DND-41 (cell line): ENCODE measurements around the gene FOXN3.
A peak's percentile ranks its signal among the peaks of the same experiment; 100 is the strongest.

ENCODE experiments used
- ATAC-seq: fragments of 200-7000 bp; cut with Tn5 transposase; 3 replicates; pipeline ENCODE4 v1.9.1; 2021; ENCODE audit warnings: low read depth; ENCODE audit not compliant: insufficient read depth
- DNase-seq: peaks from one replicate; pipeline ENCODE4 v3.0.0-alpha.2; 2020
- H2AFZ ChIP-seq: 2 replicates; pipeline ENCODE4 v1.6.0; 2012; ENCODE audit warnings: low read depth, low read length
- H3K27ac ChIP-seq: 2 replicates; pipeline ENCODE4 v1.5.1; 2012; ENCODE audit warnings: low read length, inconsistent platforms
- H3K27me3 ChIP-seq: fragments of 200-600 bp; sonication (generic); 2 replicates; pipeline ENCODE4 v1.6.0; 2012; ENCODE audit warnings: low read length, mild to moderate bottlenecking, inconsistent platforms; ENCODE audit not compliant: insufficient read depth, poor library complexity
- H3K36me3 ChIP-seq: 2 replicates; pipeline ENCODE4 v1.5.1; 2012; ENCODE audit warnings: low read length, inconsistent platforms; ENCODE audit not compliant: insufficient read depth
- H3K4me1 ChIP-seq: 2 replicates; pipeline ENCODE4 v1.5.1; 2012; ENCODE audit warnings: mild to moderate bottlenecking, low read length; ENCODE audit not compliant: insufficient read depth
- H3K4me2 ChIP-seq: 2 replicates; pipeline ENCODE4 v1.6.0; 2012; ENCODE audit warnings: mild to moderate bottlenecking, moderate library complexity, low read length, inconsistent platforms; ENCODE audit not compliant: insufficient read depth
- H3K4me3 ChIP-seq, 2 experiments: fragments of 200-600 bp in 1 of 2; shearing (Covaris generic) in 1 of 2; 2 replicates each; pipeline ENCODE4 v1.5.1; 2012 to 2016; ENCODE audit warnings: inconsistent platforms in 2 of 2, low read length in 2 of 2, mild to moderate bottlenecking in 2 of 2, low read depth in 1 of 2, moderate library complexity in 1 of 2
- H3K79me2 ChIP-seq: 2 replicates; pipeline ENCODE4 v1.6.0; 2012; ENCODE audit warnings: low read length, inconsistent platforms; ENCODE audit not compliant: insufficient read depth
- H3K9ac ChIP-seq: 2 replicates; pipeline ENCODE4 v1.6.0; 2012; ENCODE audit warnings: low read depth, mild to moderate bottlenecking, inconsistent platforms, low read length, moderate library complexity
- H3K9me3 ChIP-seq: 2 replicates; pipeline ENCODE4 v1.5.1; 2012; ENCODE audit warnings: low read length, moderate library complexity, mild to moderate bottlenecking, inconsistent platforms; ENCODE audit not compliant: insufficient read depth, severe bottlenecking
- H4K20me1 ChIP-seq: 2 replicates; pipeline ENCODE4 v1.6.0; 2012; ENCODE audit warnings: low read length; ENCODE audit not compliant: insufficient read depth
- CTCF ChIP-seq: IDR thresholded peaks from 2 replicates; pipeline ENCODE4 v1.5.1; 2012; ENCODE audit warnings: borderline replicate concordance, low read length, moderate library complexity, mild to moderate bottlenecking; ENCODE audit not compliant: poor library complexity, severe bottlenecking; ENCODE audit errors: extremely low read depth
- EZH2 ChIP-seq: IDR thresholded peaks from 3 replicates; pipeline ENCODE4 v1.6.1; 2012; ENCODE audit warnings: borderline replicate concordance, low read depth, mild to moderate bottlenecking, moderate library complexity, low read length, inconsistent platforms; ENCODE audit not compliant: severe bottlenecking

FOXN3 gene

GRCh38 chr14:89447182-89447944, 30.3 kb upstream of the FOXN3 start:
- DNase-seq: no peak

GRCh38 chr14:89445273-89445973, 28.4 kb upstream of the FOXN3 start:
- Histone ChIP-seq H3K4me3 (no peak overlapping the region), H3K9me3 (no peaks in the 10 kb centered on the region), H3K79me2 (no peaks in the 10 kb centered on the region), H3K27me3 (no peaks in the 10 kb centered on the region), H3K36me3 (no peaks in the 10 kb centered on the region), H4K20me1 (no peaks in the 10 kb centered on the region), H3K27ac (peak overlapping the region; percentile 30; the same call in 1 of the 2 replicates), H2AFZ (no peak overlapping the region), H3K4me1 (no peaks in the 10 kb centered on the region), H3K9ac (no peak overlapping the region), H3K4me2 (no peak overlapping the region)
- ATAC-seq: peak; percentile 76
- peak; percentile 25 for DNase-seq
- TF ChIP-seq CTCF (no peak), EZH2 (no peak)

More at GRCh38 chr14:89447182-89447944, 30.3 kb upstream of the FOXN3 start:
- H3K4me1 ChIP-seq: no peaks in the 10 kb centered on the region
- H3K4me3 ChIP-seq: no peak overlapping the region
- no peak for ATAC-seq
- no peaks in the 10 kb centered on the region for H4K20me1 ChIP-seq
- H3K9ac ChIP-seq: no peak overlapping the region
- H3K36me3 ChIP-seq: no peaks in the 10 kb centered on the region
- H3K4me2 ChIP-seq: no peak overlapping the region
- no peaks in the 10 kb centered on the region for H3K9me3 ChIP-seq
- no peaks in the 10 kb centered on the region for H3K79me2 ChIP-seq
- no peak overlapping the region for H3K27ac ChIP-seq
- H2AFZ ChIP-seq: no peak overlapping the region
- TF ChIP-seq EZH2 (no peak), CTCF (no peak)
- no peaks in the 10 kb centered on the region for H3K27me3 ChIP-seq

GRCh38 chr14:89444516-89445125, 27.6 kb upstream of the FOXN3 start:
- TF ChIP-seq EZH2: no peak
- TF ChIP-seq CTCF: no peak
- Histone ChIP-seq H3K4me2 (no peak overlapping the region), H4K20me1 (no peaks in the 10 kb centered on the region), H3K27me3 (no peaks in the 10 kb centered on the region), H3K9me3 (no peaks in the 10 kb centered on the region), H3K79me2 (no peaks in the 10 kb centered on the region), H3K36me3 (no peaks in the 10 kb centered on the region), H3K9ac (no peak overlapping the region), H3K27ac (no peak overlapping the region), H3K4me1 (no peaks in the 10 kb centered on the region), H2AFZ (no peak overlapping the region), H3K4me3 (no peak overlapping the region)
- DNase-seq (no peak), ATAC-seq (no peak)
